Smooth muscle cell (in vitro differentiated cells): ENCODE measurements around the gene LAMB1. TPM values are rescaled to one million over a fixed set of nuclear protein-coding genes. Genes with fewer than 3 reads are reported as not detected.

Source experiments
- DNase-seq: peaks from one replicate; lab custom pipeline; 2025; ENCODE audit not compliant: unreplicated experiment; lab: John Stamatoyannopoulos, UW
- H2AFZ ChIP-seq: fragments of 200-600 bp; sonication (generic); 2 replicates; pipeline ENCODE4 v1.6.0; 2016; ENCODE audit warnings: antibody characterized with exemption, low read depth, mild to moderate bottlenecking
- H3F3A ChIP-seq: fragments of 200-600 bp; sonication (generic); 2 replicates; pipeline ENCODE4 v1.6.0; 2017; ENCODE audit warnings: antibody characterized with exemption, low read depth
- H3K27ac ChIP-seq: fragments of 200-600 bp; sonication (generic); 2 replicates; pipeline ENCODE4 v1.5.1; 2016; ENCODE audit warnings: low read depth, mild to moderate bottlenecking
- H3K27me3 ChIP-seq: fragments of 200-600 bp; sonication (generic); 2 replicates; pipeline ENCODE4 v1.6.1; 2016; ENCODE audit warnings: low read depth, mild to moderate bottlenecking
- H3K36me3 ChIP-seq: fragments of 200-600 bp; sonication (generic); 2 replicates; pipeline ENCODE4 v1.5.1; 2016; ENCODE audit warnings: low read depth
- H3K4me1 ChIP-seq: fragments of 200-600 bp; sonication (generic); 2 replicates; pipeline ENCODE4 v1.5.1; 2016; ENCODE audit warnings: low read depth
- H3K4me2 ChIP-seq: fragments of 200-600 bp; sonication (generic); 2 replicates; pipeline ENCODE4 v1.6.0; 2016; ENCODE audit warnings: mild to moderate bottlenecking
- H3K4me3 ChIP-seq: fragments of 200-600 bp; sonication (generic); 2 replicates; pipeline ENCODE4 v1.5.1; 2016; ENCODE audit warnings: mild to moderate bottlenecking
- H3K79me2 ChIP-seq: fragments of 200-600 bp; sonication (generic); 2 replicates; pipeline ENCODE4 v1.6.0; 2016; ENCODE audit warnings: low read depth, mild to moderate bottlenecking
- H3K9ac ChIP-seq: fragments of 200-600 bp; sonication (generic); 2 replicates; pipeline ENCODE4 v1.6.0; 2016; ENCODE audit warnings: low read depth
- H3K9me3 ChIP-seq: fragments of 200-600 bp; sonication (generic); replicated peaks from 2 replicates; pipeline ENCODE4 v1.5.1; 2016; ENCODE audit warnings: low read depth
- H4K20me1 ChIP-seq: fragments of 200-600 bp; sonication (generic); 2 replicates; pipeline ENCODE4 v1.6.0; 2016; ENCODE audit warnings: low read depth
- WGBS: methylation state at CpG from one replicate; pipeline ENCODE4 v1.1.7; 2016; ENCODE audit warnings: low lambda C conversion rate; 5-methylcytosine and 5-hydroxymethylcytosine counted together
- polyA plus RNA-seq: library from polyadenylated mRNA; unstranded; fragments of >200 nt; fragmentation: Nextera tagmentation; extraction: Ambion mirVana; gene quantifications from 2 replicates; pipeline ENCODE4 v1.2.1, GENCODE V29; 2016
- total RNA-seq: library from RNA; depleted of rRNA; stranded (reverse); fragments of >200 nt; gene quantifications from 2 replicates; pipeline ENCODE4 v1.2.3, GENCODE V29; 2014
- TF ChIP-seq, protein P1 (sequence below): fragments of 200-600 bp; sonication (generic); IDR thresholded peaks from 2 replicates; pipeline ENCODE4 v1.5.1; 2017; ENCODE audit warnings: borderline replicate concordance, mild to moderate bottlenecking, antibody characterized with exemption; ENCODE audit not compliant: insufficient read depth, poor library complexity, severe bottlenecking

The LAMB1 gene
- total and polyA plus RNA-seq, 2 experiments from 2014 or later, result 191 to 244 TPM

DNA sequence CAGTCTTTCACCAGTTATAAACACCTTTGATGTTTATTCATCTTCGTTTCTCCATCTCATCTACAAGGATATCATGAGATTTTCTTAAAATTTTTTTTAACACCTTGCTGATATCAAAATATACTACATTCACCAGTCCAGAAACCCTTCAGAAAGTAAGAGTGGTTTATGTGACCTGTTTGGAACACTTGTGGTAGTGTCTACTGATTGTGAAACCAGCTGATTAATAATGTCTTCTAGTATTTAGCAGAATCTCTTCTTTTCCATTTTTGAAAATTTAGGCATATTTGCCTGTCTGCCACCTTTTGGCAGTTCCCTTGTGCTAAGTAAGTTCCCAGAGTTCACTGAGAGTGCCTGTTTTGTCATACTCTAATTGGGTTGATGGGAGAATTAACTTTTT lies 93.5 kb downstream of the LAMB1 start:
- no peak for DNase-seq
- H3F3A ChIP-seq, result no peaks in the 10 kb centered on the region
- 97% methylated on average over 1 of the region's 1 CpG for WGBS
- H3K79me2 ChIP-seq, result peaks cover 50% of the 10 kb centered on the region
- no peaks in the 10 kb centered on the region for H3K9me3 ChIP-seq
- H2AFZ ChIP-seq, result no peak overlapping the region
- H3K4me1 ChIP-seq, result no peaks in the 10 kb centered on the region
- H3K27me3 ChIP-seq, result no peaks in the 10 kb centered on the region
- TF ChIP-seq, protein P1, sequence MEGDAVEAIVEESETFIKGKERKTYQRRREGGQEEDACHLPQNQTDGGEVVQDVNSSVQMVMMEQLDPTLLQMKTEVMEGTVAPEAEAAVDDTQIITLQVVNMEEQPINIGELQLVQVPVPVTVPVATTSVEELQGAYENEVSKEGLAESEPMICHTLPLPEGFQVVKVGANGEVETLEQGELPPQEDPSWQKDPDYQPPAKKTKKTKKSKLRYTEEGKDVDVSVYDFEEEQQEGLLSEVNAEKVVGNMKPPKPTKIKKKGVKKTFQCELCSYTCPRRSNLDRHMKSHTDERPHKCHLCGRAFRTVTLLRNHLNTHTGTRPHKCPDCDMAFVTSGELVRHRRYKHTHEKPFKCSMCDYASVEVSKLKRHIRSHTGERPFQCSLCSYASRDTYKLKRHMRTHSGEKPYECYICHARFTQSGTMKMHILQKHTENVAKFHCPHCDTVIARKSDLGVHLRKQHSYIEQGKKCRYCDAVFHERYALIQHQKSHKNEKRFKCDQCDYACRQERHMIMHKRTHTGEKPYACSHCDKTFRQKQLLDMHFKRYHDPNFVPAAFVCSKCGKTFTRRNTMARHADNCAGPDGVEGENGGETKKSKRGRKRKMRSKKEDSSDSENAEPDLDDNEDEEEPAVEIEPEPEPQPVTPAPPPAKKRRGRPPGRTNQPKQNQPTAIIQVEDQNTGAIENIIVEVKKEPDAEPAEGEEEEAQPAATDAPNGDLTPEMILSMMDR, result no peak
- no peak overlapping the region for H3K27ac ChIP-seq
- peaks cover 31% of the 10 kb centered on the region for H4K20me1 ChIP-seq
- H3K4me3 ChIP-seq, result no peak overlapping the region
- H3K9ac ChIP-seq, result no peak overlapping the region
- peaks cover 47% of the 10 kb centered on the region for H3K36me3 ChIP-seq
- no peak overlapping the region for H3K4me2 ChIP-seq

DNA sequence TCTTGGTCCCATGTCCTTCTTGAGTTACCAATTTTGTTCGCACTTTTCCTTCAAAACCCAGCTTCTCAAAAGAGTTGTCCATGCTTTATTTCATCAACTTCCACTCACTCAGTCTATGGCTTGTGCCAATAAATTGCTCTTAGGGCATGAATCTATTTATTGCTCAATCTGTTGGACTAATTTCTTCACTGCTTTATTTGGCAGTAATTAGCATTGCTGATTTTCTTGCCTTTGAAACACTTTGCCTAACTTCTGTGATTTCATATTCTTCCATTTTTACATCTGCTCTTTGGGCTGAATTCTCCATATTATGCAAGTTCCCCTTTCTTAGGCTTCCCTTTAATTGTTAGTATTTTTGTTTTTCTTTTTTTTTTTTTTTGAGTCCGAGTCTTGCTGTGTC lies 95.2 kb downstream of the LAMB1 start:
- H4K20me1 ChIP-seq, result peaks cover 25% of the 10 kb centered on the region
- no peaks in the 10 kb centered on the region for H3K27me3 ChIP-seq
- peaks cover 61% of the 10 kb centered on the region for H3K36me3 ChIP-seq
- H3K9ac ChIP-seq, result no peak overlapping the region
- H3K9me3 ChIP-seq, result no peaks in the 10 kb centered on the region
- H3K4me1 ChIP-seq, result peaks cover under 1% of the 10 kb centered on the region
- H3F3A ChIP-seq, result no peaks in the 10 kb centered on the region
- no peak overlapping the region for H3K27ac ChIP-seq
- H3K4me2 ChIP-seq, result no peak overlapping the region
- no peak overlapping the region for H2AFZ ChIP-seq
- DNase-seq, result no peak
- H3K79me2 ChIP-seq, result peaks cover 49% of the 10 kb centered on the region
- H3K4me3 ChIP-seq, result no peak overlapping the region
- WGBS, result 94% methylated on average over 2 of the region's 2 CpGs
- TF ChIP-seq, protein P1, result no peak

DNA sequence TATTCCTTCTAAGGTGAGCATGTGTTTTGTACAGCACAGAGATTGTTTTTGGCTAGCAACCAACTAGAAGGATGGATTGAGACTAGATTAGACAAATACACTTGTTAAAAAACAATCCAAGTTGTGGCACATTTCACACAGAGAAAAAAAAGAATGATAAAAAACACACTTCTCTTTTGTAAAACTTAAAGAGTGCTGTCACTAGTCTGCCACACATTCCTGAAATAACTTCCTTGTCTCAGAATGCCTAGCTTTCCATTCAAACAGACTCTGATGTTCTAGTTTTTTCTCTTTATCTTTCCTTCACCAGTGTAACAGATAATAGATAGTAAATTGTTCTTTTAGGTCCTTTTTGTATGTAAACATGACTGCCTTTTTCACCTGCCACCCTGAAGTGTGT lies 100.6 kb downstream of the LAMB1 start:
- no peak for DNase-seq
- Histone ChIP-seq H3K79me2 (peaks cover 65% of the 10 kb centered on the region), H3K4me2 (peak overlapping the region; percentile 3)

DNA sequence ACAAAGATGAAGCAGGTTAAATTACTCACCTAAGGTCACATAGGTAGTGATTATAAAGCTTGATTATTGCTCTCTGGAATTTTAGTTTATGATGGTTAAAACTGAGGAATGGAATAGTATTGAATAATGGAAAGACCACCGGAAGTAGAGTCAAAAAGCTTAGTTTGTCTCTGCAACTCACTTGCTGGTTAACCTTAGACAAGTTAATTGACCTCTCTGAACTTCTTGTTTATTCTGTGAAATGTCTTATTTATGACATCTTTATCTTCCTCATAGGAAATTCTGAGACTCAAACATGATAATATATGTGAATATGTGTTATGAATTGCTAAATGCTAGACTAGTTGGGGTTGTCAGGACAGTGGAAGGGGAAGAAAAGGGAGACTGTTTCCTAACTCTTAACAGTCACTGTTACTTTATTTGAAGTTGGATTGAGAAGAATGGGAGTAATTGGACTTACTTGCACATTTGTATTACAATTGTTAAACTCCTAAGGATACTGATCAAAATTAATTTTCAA lies 102.4 kb downstream of the LAMB1 start:
- Histone ChIP-seq H4K20me1 (peaks cover 84% of the 10 kb centered on the region), H3K79me2 (peaks cover 82% of the 10 kb centered on the region), H3K4me2 (no peak overlapping the region), H3K36me3 (peaks cover 25% of the 10 kb centered on the region), H3K4me3 (no peak overlapping the region), H3K9ac (no peak overlapping the region), H2AFZ (no peak overlapping the region), H3K27me3 (no peaks in the 10 kb centered on the region), H3F3A (peaks cover 4% of the 10 kb centered on the region), H3K4me1 (peaks cover 10% of the 10 kb centered on the region), H3K9me3 (no peaks in the 10 kb centered on the region), H3K27ac (no peak overlapping the region)
- no peak for DNase-seq
- TF ChIP-seq, protein P1, result no peak
- 100% methylated on average over 1 of the region's 1 CpG for WGBS

More for the DNA sequence above, 100.6 kb downstream of the LAMB1 start:
- H3K4me1 ChIP-seq, result peaks cover 10% of the 10 kb centered on the region
- H3K27ac ChIP-seq, result peak overlapping the region; percentile 13
- peaks cover 39% of the 10 kb centered on the region for H3K36me3 ChIP-seq
- no peak overlapping the region for H3K9ac ChIP-seq
- peaks cover 4% of the 10 kb centered on the region for H3F3A ChIP-seq
- no peak overlapping the region for H3K4me3 ChIP-seq
- no peaks in the 10 kb centered on the region for H3K27me3 ChIP-seq
- H2AFZ ChIP-seq, result no peak overlapping the region
- TF ChIP-seq, protein P1, result no peak
- no peaks in the 10 kb centered on the region for H3K9me3 ChIP-seq
- peaks cover 68% of the 10 kb centered on the region for H4K20me1 ChIP-seq
